HG02571 (cell line): ENCODE data around the gene CD46.

Source experiments
- ATAC-seq: cut with Tn5 transposase; IDR thresholded peaks from one replicate; pipeline ENCODE4 v1.9.1; 2021; ENCODE audit warnings: mild to moderate bottlenecking, moderate library complexity; ENCODE audit not compliant: unreplicated experiment

The CD46 gene

GRCh38 chr1:207793327-207793726 is 41.5 kb downstream of the CD46 start:
- no peak for ATAC-seq

DNA sequence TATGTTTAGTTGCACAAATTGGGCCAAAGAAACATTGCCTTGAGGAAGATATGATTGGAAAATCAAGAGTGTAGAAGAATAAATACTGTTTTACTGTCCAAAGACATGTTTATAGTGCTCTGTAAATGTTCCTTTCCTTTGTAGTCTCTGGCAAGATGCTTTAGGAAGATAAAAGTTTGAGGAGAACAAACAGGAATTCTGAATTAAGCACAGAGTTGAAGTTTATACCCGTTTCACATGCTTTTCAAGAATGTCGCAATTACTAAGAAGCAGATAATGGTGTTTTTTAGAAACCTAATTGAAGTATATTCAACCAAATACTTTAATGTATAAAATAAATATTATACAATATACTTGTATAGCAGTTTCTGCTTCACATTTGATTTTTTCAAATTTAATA is 43.0 kb downstream of the CD46 start:
- no peak for ATAC-seq

DNA sequence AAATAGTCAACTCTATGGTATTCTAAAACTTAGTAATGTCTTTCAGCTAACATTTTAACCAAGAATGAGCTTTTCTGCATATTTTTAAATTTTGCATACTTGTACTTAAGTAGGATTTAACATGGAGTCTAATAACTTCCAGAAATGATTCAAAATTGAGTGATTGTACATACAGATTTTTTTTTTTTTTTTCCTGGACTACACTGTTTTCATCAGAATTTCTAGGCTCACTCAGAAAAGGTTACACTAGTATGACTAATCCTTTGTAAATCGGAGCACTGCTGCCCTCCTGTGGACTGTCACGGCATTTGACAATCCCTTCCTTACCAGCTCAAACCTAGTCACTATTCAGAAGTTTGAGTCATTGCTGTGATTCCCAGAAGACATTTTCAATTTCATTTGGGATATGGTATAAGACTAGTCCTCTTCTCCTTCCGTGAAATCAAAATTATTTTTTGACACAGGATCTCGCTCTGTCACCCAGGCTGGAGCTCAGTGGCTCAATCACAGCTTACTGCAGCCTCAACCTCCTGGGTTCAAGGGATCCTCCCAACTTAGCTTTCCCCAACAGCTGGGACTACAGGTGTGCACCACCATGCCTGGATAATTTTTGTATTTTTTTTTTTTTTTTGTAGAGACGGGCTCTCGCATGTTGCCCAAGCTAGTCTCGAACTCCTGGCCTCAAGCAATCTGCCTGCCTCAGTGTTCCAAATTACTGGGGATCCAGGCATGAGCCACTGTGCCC is 45.5 kb downstream of the CD46 start:
- ATAC-seq, result peak; percentile 73

DNA sequence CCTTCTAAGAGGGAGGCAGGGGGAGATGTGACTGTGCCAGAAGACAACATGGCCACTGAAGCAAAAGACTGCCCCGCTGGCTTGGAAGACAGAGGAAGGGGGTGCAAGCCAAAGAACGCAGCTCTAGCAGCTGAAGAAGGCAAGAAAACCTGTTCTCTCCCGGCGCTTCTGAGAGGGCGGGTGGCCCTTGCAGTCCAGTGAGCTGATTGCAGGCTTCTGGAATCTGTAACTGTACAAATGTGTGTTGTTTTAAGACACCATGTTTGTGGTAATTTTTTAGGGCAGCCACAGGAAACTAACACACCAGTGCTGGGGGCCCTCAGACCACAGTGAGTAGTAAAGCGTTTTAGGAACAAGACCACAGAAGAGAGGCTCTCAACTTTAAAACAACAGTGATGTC is 47.0 kb downstream of the CD46 start:
- ATAC-seq, result no peak

DNA sequence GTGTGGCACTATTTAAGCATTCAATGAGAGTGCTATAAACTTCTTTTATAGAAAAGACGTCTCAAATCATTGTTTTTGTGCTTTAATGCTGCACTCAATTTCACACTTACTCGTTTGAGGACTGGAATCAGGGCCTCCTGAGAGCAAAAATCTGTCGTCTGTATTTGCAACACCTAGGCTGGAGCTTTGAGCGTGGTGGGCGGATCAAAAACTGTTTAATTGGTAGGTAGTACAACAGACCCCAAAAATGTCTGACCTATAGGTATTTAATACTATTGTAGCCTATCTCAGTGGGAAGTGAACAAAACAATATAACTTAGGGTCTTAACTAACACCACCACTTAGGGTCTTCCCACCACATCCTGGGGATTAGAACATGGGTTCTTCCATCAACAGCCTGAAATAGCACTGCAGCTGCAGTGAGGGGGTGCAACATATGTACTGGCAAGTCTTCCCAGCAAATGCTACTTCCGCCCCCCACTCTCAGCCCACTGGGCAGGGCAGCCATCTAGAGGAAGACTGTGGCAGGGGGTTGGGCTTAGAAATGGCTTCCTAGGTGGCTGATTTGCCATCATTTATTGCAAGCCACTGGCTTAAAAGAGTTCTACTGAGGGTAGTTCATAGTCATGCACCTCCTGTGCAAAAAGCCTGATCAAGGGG is 48.3 kb downstream of the CD46 start:
- no peak for ATAC-seq

- ATAC-seq, result no peak
Observed at GRCh38 chr1:207801819-207802218, 50.0 kb downstream of the CD46 start.

GRCh38 chr1:207803678-207804077 is 51.8 kb downstream of the CD46 start:
- no peak for ATAC-seq

GRCh38 chr1:207804721-207805468 is 53.0 kb downstream of the CD46 start:
- ATAC-seq, result no peak

DNA sequence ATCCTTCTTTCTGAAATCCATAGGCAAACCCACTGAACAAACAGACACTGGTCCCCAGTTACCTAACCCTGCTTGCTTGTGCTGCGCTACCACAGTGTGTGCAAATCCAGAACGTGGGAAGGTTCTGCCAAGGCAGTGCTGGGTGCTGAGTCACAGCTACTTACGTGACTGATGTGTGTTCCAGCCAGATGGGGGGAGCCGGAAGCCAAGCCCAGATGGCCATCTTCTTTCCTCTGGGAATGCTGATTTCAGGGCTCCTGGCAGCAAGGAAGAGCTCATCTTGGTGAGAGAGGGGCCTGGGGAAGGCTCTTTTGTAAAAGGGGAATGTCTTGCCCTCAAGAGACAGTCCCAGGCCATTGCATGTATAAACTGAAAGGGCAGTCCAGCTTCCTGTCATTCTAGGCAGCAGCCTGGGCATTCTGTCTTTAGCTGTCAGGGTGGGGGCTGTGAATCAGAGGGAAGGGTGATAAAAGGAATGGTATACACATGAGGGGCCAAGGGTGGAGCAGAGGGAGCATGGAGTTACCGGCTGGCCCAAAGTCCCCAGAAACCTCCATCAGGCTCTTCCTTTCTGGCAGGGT is 54.1 kb downstream of the CD46 start:
- ATAC-seq, result no peak

DNA sequence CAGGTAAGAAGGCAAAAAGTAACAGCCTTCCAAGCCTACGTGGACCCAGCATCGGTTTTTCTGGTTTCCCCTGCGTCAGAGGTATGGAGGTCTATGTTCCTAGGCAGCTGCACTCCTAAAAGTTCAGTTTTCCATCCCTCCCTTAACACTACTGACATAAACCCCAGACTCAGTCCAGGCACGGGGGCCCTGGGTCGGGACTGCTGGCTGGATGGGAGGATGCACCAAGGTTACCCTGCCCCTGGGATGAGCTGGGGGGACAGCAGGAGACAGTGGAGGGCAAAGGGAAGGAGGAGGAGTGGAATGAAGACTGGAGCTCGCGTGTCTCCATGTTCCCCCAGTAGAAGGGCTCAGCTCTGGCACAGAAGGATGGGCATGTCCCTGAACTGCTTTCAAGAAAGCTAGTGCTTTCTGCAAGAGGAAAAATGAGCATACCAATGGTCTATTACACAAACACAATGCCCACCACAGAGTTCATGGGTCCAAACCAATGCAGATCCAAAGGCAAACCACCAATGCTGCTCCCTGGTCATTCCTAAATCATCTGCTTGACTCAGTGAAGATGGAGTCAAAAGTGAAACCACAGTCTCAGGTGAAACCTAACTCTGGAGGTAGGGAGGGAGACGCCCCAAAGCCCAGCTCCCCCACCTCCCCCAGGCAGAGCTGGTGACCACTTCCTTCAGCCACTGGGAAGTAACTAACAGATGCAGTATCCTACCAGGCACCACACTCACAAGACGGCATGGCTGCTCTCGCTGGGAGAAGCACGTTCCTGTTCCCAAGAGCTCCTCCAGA is 54.9 kb downstream of the CD46 start:
- ATAC-seq, result no peak

- no peak for ATAC-seq
Observed at GRCh38 chr1:207807326-207807689, 55.5 kb downstream of the CD46 start.

DNA sequence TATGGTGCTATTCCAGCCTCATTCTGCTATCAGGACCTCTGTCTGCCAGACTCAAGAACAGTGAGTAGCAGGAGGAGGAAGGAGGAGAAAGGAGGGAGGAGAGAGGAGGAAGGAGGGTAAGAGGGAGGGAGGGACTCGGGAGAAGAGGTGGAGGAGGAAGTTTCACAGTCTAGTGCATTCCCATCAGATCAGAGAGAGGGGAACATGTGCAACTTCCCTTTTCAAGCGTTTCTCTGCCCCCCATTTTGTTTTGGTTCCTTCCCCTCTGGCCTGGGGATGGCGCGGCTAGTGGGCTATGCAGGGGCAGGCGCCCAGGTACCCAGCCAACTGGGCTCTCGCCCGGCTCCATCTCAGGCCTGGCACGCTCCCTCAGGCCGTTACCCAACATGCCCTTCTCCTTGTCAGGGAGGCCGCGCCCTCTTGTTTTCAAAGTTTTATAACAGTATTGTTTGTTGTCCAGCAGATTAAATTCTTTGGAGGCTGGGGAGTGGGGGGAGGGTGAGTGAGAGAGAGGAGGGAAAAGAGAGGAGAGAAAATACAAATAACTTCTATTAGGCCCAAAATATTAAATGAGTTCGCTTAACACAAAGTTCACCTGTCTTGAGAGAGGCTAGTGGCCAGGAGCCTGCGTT is 56.0 kb downstream of the CD46 start:
- no peak for ATAC-seq

GRCh38 chr1:207808322-207808705 is 56.5 kb downstream of the CD46 start:
- ATAC-seq, result no peak

DNA sequence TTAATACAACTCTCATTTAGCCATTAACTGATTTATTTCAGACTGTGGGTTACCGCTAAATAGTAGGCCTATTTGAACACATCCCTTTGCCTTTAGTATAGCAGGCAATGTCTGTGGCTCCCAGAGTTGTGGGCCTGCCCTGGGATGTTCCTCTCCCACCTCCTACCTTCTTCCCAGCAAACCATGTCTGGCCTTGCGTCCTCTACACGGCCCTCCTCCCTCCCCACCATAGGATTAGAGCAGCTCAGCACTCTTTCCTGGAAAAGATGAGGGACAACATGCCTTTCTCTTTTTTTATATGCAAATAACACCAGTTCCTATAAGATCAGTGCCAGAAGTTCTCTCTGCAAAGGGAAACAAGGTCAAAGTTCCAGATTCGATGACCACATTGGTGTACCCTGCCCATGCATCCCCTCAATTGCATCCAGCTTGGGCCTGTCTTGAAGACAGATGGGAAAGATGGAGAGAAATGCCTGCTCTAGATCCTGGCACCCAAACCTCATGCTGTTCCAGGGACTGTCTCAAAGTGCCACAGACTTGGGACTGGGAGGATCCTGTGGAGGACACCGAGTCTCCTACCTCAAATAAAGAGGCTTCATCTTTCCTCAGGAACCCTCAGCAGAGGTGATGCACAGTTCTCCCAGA is 57.2 kb downstream of the CD46 start:
- ATAC-seq, result no peak

- no peak for ATAC-seq
Observed at GRCh38 chr1:207810173-207810572, 58.3 kb downstream of the CD46 start.

DNA sequence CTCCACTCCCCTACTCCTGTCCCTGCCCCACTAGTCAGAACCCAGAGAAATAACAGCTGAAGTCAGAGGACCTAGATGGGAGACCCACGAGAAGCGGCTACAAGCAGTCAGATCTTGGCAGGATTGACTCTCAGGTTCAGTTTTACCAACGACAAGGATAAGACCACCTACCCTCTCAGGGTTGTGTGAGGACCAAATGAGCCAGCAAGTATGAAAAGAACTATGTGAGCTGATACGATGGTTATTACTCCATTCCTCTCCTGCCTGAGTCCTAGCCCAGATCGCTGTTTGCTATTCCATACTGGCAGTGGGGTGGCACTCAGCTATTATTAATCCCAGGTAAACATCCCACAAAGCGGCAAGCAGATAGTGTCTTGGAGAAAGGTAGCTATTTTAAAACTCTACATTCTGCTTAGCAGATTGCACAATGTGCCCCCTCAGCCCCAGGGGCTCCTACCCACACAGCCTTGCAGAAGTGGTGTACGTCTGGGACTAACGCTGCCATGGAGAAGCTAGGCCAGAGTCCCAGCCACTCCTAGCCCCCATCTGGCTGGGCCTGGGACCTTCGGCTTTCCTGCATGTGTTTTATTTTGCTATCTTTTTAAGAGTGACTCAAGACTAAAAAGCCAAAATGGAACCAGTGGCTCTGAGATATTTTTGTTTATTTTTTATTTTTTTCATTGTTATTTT is 58.9 kb downstream of the CD46 start:
- no peak for ATAC-seq

GRCh38 chr1:207811319-207811718 is 59.5 kb downstream of the CD46 start:
- no peak for ATAC-seq

DNA sequence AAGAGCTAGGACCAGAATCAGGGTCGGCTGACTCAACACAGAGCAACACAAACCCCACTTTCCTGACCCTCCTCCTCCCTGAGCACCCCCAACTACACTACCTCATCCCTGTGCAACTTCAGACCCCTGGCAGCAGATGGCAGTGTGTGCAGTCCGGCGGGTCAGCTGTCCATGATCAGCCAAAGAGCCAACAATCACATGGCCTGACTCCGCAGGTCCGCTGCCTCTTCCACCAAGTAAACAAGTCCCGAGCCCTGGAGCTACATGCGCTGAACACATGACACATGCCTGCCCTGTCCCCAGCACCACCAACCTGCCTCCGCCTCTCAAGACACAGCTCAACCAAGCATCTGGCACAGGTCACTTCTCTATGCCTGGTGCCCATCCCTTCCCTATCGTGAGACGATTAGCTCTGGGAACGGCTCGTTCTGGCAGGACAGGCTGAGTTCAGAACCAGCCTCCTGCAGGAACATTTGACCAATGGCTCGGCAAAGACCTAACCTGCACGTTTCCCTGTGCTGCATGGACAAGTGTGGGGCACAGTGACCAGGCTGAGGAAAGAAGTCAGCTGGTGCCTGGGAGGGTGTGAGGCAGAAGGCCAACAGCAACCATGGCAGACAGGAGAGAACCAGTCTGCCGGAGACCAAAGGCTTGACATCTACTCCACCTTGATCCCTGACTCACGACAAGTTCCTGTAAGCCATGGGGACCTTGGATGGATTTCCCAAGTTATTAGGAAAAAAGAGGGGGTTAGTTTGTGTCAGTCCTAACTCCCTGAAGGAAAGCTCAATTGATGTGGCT is 60.3 kb downstream of the CD46 start:
- no peak for ATAC-seq
